VCaP (cell line): Measurements from ENCODE around the gene FNDC3B.
"Not testable (repeated sequence)": the region's sequence is repeated elsewhere in the genome, so short reads cannot be mapped to it uniquely, and the experiment has no call there.

Experiments
- H3K27ac ChIP-seq: fragments of 450-650 bp; 2 replicates; pipeline ENCODE4 v1.5.1; 2017
- CTCF ChIP-seq: fragments of 450-650 bp; conservative IDR thresholded peaks from 2 replicates; pipeline ENCODE4 v1.5.1; 2017; ENCODE audit warnings: mild to moderate bottlenecking, moderate library complexity

The FNDC3B gene

GRCh38 chr3:172039436-172040077 is at the start of gene FNDC3B:
FNDC3B (plus strand) TSS chr3:172039578; CDS start chr3:172112480, 72,902 bp downstream.
- TF ChIP-seq CTCF: no peak
- peak within 1 kb of the TSS; percentile 93 for H3K27ac ChIP-seq

GRCh38 chr3:171990239-171990638 is 49.1 kb upstream of the FNDC3B start:
- not testable (repeated sequence) for H3K27ac ChIP-seq

- no peak for TF ChIP-seq CTCF
- H3K27ac ChIP-seq: no peak overlapping the region
Measured at GRCh38 chr3:171991166-171991565, 48.2 kb upstream of the FNDC3B start.

- TF ChIP-seq CTCF: no peak
- H3K27ac ChIP-seq: no peak overlapping the region
Measured at GRCh38 chr3:171994646-171995428, 44.5 kb upstream of the FNDC3B start.

- no peak overlapping the region for H3K27ac ChIP-seq
- no peak for TF ChIP-seq CTCF
Measured at GRCh38 chr3:171995486-171995885, 43.9 kb upstream of the FNDC3B start.

- H3K27ac ChIP-seq: no peak overlapping the region
- no peak for TF ChIP-seq CTCF
Measured at GRCh38 chr3:171996178-171996817, 43.1 kb upstream of the FNDC3B start.

GRCh38 chr3:171998731-171999130 is 40.6 kb upstream of the FNDC3B start:
- H3K27ac ChIP-seq: not testable (repeated sequence)

GRCh38 chr3:172001616-172002015 is 37.8 kb upstream of the FNDC3B start:
- H3K27ac ChIP-seq: not testable (repeated sequence)

GRCh38 chr3:172002512-172003078 is 36.8 kb upstream of the FNDC3B start:
- H3K27ac ChIP-seq: peak overlapping the region; percentile 44
- TF ChIP-seq CTCF: no peak
